BJ (cell line): Measurements from ENCODE around the gene GRK4. TPM values are rescaled to one million over a fixed set of nuclear protein-coding genes. Genes with fewer than 3 reads are reported as not detected.

Source experiments
- CTCF ChIA-PET: fragments of 350-600 bp; formaldehyde crosslinking; extraction: SDS; loops from one replicate; lab custom pipeline; 2021; ENCODE audit warnings: antibody characterized with exemption, inconsistent platforms; lab: Yijun Ruan, JAX
- POLR2A ChIA-PET: fragments of 300-600 bp; sonication (Branson Sonifier 250); formaldehyde crosslinking; extraction: SDS; loops from one replicate; lab custom pipeline; 2021; ENCODE audit warnings: antibody characterized with exemption; lab: Charles Lee
- DNase-seq: peaks from one replicate; pipeline ENCODE4 v3.0.0-alpha.2; 2011; ENCODE audit warnings: low read depth
- H3K27me3 ChIP-seq: 2 replicates; pipeline ENCODE4 v1.6.0; 2011; ENCODE audit warnings: low read length; ENCODE audit not compliant: control insufficient read depth, insufficient read depth
- H3K36me3 ChIP-seq: 2 replicates; pipeline ENCODE4 v1.5.1; 2011; ENCODE audit warnings: low read length; ENCODE audit not compliant: control insufficient read depth, insufficient read depth
- H3K4me3 ChIP-seq: 2 replicates; pipeline ENCODE4 v1.5.1; 2011; ENCODE audit warnings: low read depth, mild to moderate bottlenecking, control low read depth, low read length
- CTCF ChIP-seq: IDR thresholded peaks from 2 replicates; pipeline ENCODE4 v1.5.1; 2011; ENCODE audit warnings: low read depth, mild to moderate bottlenecking, control low read depth, inconsistent platforms, low read length, moderate library complexity; ENCODE audit not compliant: insufficient read depth
- polyA plus RNA-seq: library from polyadenylated mRNA; depleted of rRNA; stranded (reverse); fragments of >200 nt; gene quantifications from 2 replicates; pipeline ENCODE4 v1.2.3, GENCODE V29; 2011

Gene GRK4
- polyA plus RNA-seq, 1 experiment = 1.9 TPM

- Histone ChIP-seq H3K4me3 (no peak overlapping the region), H3K27me3 (no peaks in the 10 kb centered on the region), H3K36me3 (peaks cover 48% of the 10 kb centered on the region)
- ChIA-PET POLR2A (no interaction called here), CTCF (interaction anchor here (0.5 kb wide), 1 partner anchor 21 kb away, joined by 3 read pairs; no protein-coding TSS in a partner anchor)
- no peak for TF ChIP-seq CTCF
- DNase-seq = no peak
Measured at GRCh38 chr4:2941138-2942036, 22.0 kb upstream of the GRK4 start.

- POLR2A ChIA-PET = no interaction called here
- TF ChIP-seq CTCF = no peak
- Histone ChIP-seq H3K4me3 (no peak overlapping the region), H3K27me3 (no peaks in the 10 kb centered on the region), H3K36me3 (peaks cover 53% of the 10 kb centered on the region)
- CTCF ChIA-PET = interaction anchor here (0.5 kb wide), 1 partner anchor 20 kb away, joined by 3 read pairs; no protein-coding TSS in a partner anchor
- DNase-seq = no peak
Measured at GRCh38 chr4:2942037-2942531, 21.3 kb upstream of the GRK4 start.

DNA sequence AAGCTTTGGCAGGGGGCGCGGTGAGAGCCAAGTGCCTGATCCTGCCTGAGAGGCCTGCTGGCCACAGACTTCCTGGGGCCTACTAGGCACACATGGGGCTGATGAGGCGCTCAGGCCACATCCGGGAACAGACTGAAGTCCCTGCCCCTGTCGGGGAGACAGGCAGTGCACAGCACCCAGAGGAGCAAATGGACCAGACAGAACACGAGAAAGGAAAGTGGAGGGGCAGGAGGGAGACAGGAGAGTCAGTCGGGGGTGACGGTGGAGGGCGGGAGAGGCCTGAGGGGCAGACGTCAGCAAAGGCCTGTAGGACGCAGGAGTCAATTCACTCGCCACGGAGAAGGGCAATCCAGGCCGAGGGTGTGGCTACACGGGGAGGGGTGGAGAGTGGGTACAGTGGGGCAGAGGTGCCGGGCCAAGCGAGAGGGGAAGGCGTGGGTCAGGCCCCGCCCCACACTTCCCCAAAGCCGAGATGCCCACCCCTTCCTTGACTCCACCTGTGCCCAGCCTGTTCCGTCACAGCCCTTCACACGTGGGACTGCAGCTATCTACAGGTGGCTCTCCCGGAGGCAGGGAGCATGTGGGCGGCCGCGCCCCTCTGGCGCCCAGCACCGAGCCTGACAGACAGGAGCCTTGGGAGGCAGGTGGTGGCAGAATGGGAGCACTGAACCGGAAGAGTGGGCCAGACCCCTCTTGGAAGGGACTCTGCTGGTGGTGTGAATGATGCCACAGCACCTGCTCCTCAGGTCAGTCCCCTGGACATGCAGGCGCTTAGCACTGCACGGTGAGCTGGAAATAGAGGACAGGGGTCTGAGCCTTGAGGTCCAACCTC is 20.6 kb upstream of the GRK4 start:
- no peak for TF ChIP-seq CTCF
- ChIA-PET CTCF (no interaction called here), POLR2A (no interaction called here)
- no peaks in the 10 kb centered on the region for H3K27me3 ChIP-seq
- no peak for DNase-seq
- H3K4me3 ChIP-seq = no peak overlapping the region
- H3K36me3 ChIP-seq = peaks cover 56% of the 10 kb centered on the region

DNA sequence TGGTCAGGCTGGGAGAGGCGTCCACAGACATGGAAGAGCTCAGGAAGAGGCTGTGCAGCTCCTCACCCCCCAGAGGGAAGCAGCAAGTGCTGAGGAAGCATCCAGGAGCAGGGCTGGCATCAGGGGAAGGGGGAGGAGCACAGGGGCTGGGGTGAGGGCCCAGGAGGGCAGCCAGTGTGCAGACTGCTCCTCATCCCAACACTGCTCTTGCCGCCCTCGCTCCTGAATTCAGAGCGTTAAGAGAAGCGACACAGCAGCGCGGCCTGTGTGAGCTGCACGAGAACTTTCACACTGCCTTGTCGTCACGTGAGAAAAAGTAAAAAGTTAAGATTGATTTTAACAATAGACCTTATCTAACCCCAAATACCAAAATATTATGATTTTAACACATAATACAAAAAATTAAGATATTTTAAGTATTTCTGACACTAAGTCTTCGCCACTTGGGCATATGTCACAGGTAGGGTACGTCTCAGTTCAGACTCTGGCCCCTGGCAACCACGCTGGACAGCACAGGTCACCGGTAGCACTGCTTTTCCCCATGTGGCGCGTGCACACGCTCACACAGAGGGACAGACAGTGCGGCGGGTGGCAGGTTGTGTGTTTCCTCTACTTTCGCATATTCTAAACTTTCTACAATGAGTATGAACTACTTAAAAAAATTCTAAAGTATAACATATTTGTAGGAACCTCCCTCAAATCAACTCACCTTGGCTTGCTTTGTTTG is 19.8 kb upstream of the GRK4 start:
- no peak for DNase-seq
- CTCF ChIA-PET = interaction anchor here (1.3 kb wide), 1 partner anchor 10 kb away, joined by 3 read pairs; no protein-coding TSS in a partner anchor
- Histone ChIP-seq H3K36me3 (peaks cover 61% of the 10 kb centered on the region), H3K4me3 (no peak overlapping the region), H3K27me3 (no peaks in the 10 kb centered on the region)
- POLR2A ChIA-PET = no interaction called here
- no peak for TF ChIP-seq CTCF
